ENCODE data around the gene ARHGEF7. TPM values are rescaled to one million over a fixed set of nuclear protein-coding genes. Genes with fewer than 3 reads are reported as not detected.

The ARHGEF7 gene
- total RNA-seq, 1 donor from 2014 or later: 181 TPM

- DNase-seq: no peak
Measured at GRCh38 chr13:111110054-111110453, 5.1 kb upstream of the ARHGEF7 start.

- DNase-seq: no peak
Measured at GRCh38 chr13:111111376-111111937, 3.7 kb upstream of the ARHGEF7 start.

GRCh38 chr13:111112196-111112595 is 2.9 kb upstream of the ARHGEF7 start:
- DNase-seq: no peak

GRCh38 chr13:111114362-111115060 is 599 bp upstream of the ARHGEF7 start:
- peak; percentile 73 for DNase-seq

GRCh38 chr13:111115965-111116521 is 933 bp downstream of the ARHGEF7 start:
- DNase-seq: peak; percentile 82

GRCh38 chr13:111116856-111117255 is 1.7 kb downstream of the ARHGEF7 start:
- peak; percentile 46 for DNase-seq

- peak; percentile 51 for DNase-seq
Measured at GRCh38 chr13:111117289-111117688, 2.2 kb downstream of the ARHGEF7 start.

- peak; percentile 72 for DNase-seq
Measured at GRCh38 chr13:111117961-111118360, 2.9 kb downstream of the ARHGEF7 start.

GRCh38 chr13:111118898-111119607 is 3.9 kb downstream of the ARHGEF7 start:
- DNase-seq: no peak

GRCh38 chr13:111119966-111120365 is 4.9 kb downstream of the ARHGEF7 start:
- DNase-seq: peak; percentile 24

- peak; percentile 73 for DNase-seq
Measured at GRCh38 chr13:111120422-111120821, 5.3 kb downstream of the ARHGEF7 start.

- no peak for DNase-seq
Measured at GRCh38 chr13:111120913-111121312, 5.8 kb downstream of the ARHGEF7 start.

- DNase-seq: peak; percentile 65
Measured at GRCh38 chr13:111121506-111121905, 6.4 kb downstream of the ARHGEF7 start.

- peak; percentile 97 for DNase-seq
Measured at GRCh38 chr13:111122056-111122455, 6.9 kb downstream of the ARHGEF7 start.

GRCh38 chr13:111122631-111123030 is 7.5 kb downstream of the ARHGEF7 start:
- no peak for DNase-seq

GRCh38 chr13:111123221-111123620 is 8.1 kb downstream of the ARHGEF7 start:
- DNase-seq: no peak

GRCh38 chr13:111123649-111124048 is 8.5 kb downstream of the ARHGEF7 start:
- DNase-seq: no peak

- DNase-seq: no peak
Measured at GRCh38 chr13:111126509-111126908, 11.4 kb downstream of the ARHGEF7 start.

- peak; percentile 81 for DNase-seq
Measured at GRCh38 chr13:111129465-111130115, 14.5 kb downstream of the ARHGEF7 start.

GRCh38 chr13:111130116-111130508 is 15.0 kb downstream of the ARHGEF7 start:
- no peak for DNase-seq

GRCh38 chr13:111131048-111131447 is 15.9 kb downstream of the ARHGEF7 start:
- no peak for DNase-seq

GRCh38 chr13:111131611-111132010 is 16.5 kb downstream of the ARHGEF7 start:
- DNase-seq: peak; percentile 51

- no peak for DNase-seq
Measured at GRCh38 chr13:111132948-111133347, 17.8 kb downstream of the ARHGEF7 start.
